Skeletal muscle satellite cell (primary cell): ENCODE results near the gene TNIK.

Experiments used
- H3K27me3 ChIP-seq: 2 replicates; pipeline ENCODE4 v1.7.0; 2013; ENCODE audit warnings: low read length; ENCODE audit not compliant: control insufficient read depth, insufficient read depth
- H3K36me3 ChIP-seq: 2 replicates; pipeline ENCODE4 v1.7.0; 2013; ENCODE audit warnings: mild to moderate bottlenecking, control low read depth, low read length; ENCODE audit not compliant: insufficient read depth
- H3K4me1 ChIP-seq: 2 replicates; pipeline ENCODE4 v1.7.0; 2013; ENCODE audit warnings: low read length; ENCODE audit not compliant: control insufficient read depth, insufficient read depth
- H3K4me2 ChIP-seq: 2 replicates; pipeline ENCODE4 v1.7.0; 2013; ENCODE audit warnings: mild to moderate bottlenecking, low read length
- H3K4me3 ChIP-seq: 2 replicates; pipeline ENCODE4 v1.7.0; 2013; ENCODE audit warnings: low read length
- H3K9ac ChIP-seq: 2 replicates; pipeline ENCODE4 v1.7.0; 2013; ENCODE audit warnings: mild to moderate bottlenecking, low read depth, low read length, moderate library complexity
- H3K9me3 ChIP-seq: replicated peaks from 2 replicates; pipeline ENCODE4 v1.7.0; 2013; ENCODE audit warnings: mild to moderate bottlenecking, control low read depth, low read length

The TNIK gene

GRCh38 chr3:171189394-171190080 lies 270.7 kb downstream of the TNIK start:
- Histone ChIP-seq H3K4me3 (no peak overlapping the region), H3K27me3 (peaks cover 10% of the 10 kb centered on the region), H3K9me3 (no peaks in the 10 kb centered on the region), H3K9ac (no peak overlapping the region), H3K36me3 (no peaks in the 10 kb centered on the region), H3K4me2 (no peak overlapping the region), H3K4me1 (peaks cover 12% of the 10 kb centered on the region)

- no peak overlapping the region for H3K4me3 ChIP-seq
- H3K9me3 ChIP-seq, result no peaks in the 10 kb centered on the region
- H3K27me3 ChIP-seq, result peaks cover 10% of the 10 kb centered on the region
- H3K4me1 ChIP-seq, result peaks cover 9% of the 10 kb centered on the region
- H3K4me2 ChIP-seq, result no peak overlapping the region
- no peak overlapping the region for H3K9ac ChIP-seq
- no peaks in the 10 kb centered on the region for H3K36me3 ChIP-seq
Measured at GRCh38 chr3:171187706-171188290, 272.4 kb downstream of the TNIK start.

GRCh38 chr3:171186817-171187500 lies 273.2 kb downstream of the TNIK start:
- H3K9ac ChIP-seq, result no peak overlapping the region
- no peak overlapping the region for H3K4me2 ChIP-seq
- peaks cover 16% of the 10 kb centered on the region for H3K27me3 ChIP-seq
- H3K9me3 ChIP-seq, result no peaks in the 10 kb centered on the region
- H3K36me3 ChIP-seq, result no peaks in the 10 kb centered on the region
- peaks cover under 1% of the 10 kb centered on the region for H3K4me1 ChIP-seq
- no peak overlapping the region for H3K4me3 ChIP-seq

- no peak overlapping the region for H3K4me2 ChIP-seq
- H3K4me1 ChIP-seq, result no peaks in the 10 kb centered on the region
- no peaks in the 10 kb centered on the region for H3K36me3 ChIP-seq
- H3K4me3 ChIP-seq, result no peak overlapping the region
- H3K27me3 ChIP-seq, result peaks cover 18% of the 10 kb centered on the region
- no peak overlapping the region for H3K9ac ChIP-seq
- H3K9me3 ChIP-seq, result no peaks in the 10 kb centered on the region
Measured at GRCh38 chr3:171186383-171186782, 273.8 kb downstream of the TNIK start.

GRCh38 chr3:171185959-171186358 lies 274.2 kb downstream of the TNIK start:
- no peak overlapping the region for H3K9ac ChIP-seq
- H3K4me3 ChIP-seq, result no peak overlapping the region
- H3K36me3 ChIP-seq, result no peaks in the 10 kb centered on the region
- H3K4me2 ChIP-seq, result no peak overlapping the region
- H3K4me1 ChIP-seq, result no peaks in the 10 kb centered on the region
- H3K9me3 ChIP-seq, result no peaks in the 10 kb centered on the region
- peaks cover 22% of the 10 kb centered on the region for H3K27me3 ChIP-seq

GRCh38 chr3:171184372-171184771 lies 275.8 kb downstream of the TNIK start:
- Histone ChIP-seq H3K27me3 (peaks cover 15% of the 10 kb centered on the region), H3K4me3 (no peak overlapping the region), H3K4me1 (no peaks in the 10 kb centered on the region), H3K36me3 (no peaks in the 10 kb centered on the region), H3K4me2 (no peak overlapping the region), H3K9ac (no peak overlapping the region), H3K9me3 (no peaks in the 10 kb centered on the region)

GRCh38 chr3:171183042-171183441 lies 277.2 kb downstream of the TNIK start:
- Histone ChIP-seq H3K9me3 (no peaks in the 10 kb centered on the region), H3K4me2 (no peak overlapping the region), H3K4me1 (no peaks in the 10 kb centered on the region), H3K27me3 (peaks cover 11% of the 10 kb centered on the region), H3K36me3 (no peaks in the 10 kb centered on the region), H3K4me3 (no peak overlapping the region), H3K9ac (no peak overlapping the region)

- H3K9ac ChIP-seq, result no peak overlapping the region
- H3K4me1 ChIP-seq, result no peaks in the 10 kb centered on the region
- H3K36me3 ChIP-seq, result no peaks in the 10 kb centered on the region
- no peak overlapping the region for H3K4me3 ChIP-seq
- no peaks in the 10 kb centered on the region for H3K9me3 ChIP-seq
- peaks cover 11% of the 10 kb centered on the region for H3K27me3 ChIP-seq
- H3K4me2 ChIP-seq, result no peak overlapping the region
Measured at GRCh38 chr3:171181907-171182690, 278.1 kb downstream of the TNIK start.

- Histone ChIP-seq H3K4me1 (peaks cover 12% of the 10 kb centered on the region), H3K27me3 (peaks cover 11% of the 10 kb centered on the region), H3K9ac (no peak overlapping the region), H3K4me2 (no peak overlapping the region), H3K4me3 (no peak overlapping the region), H3K9me3 (no peaks in the 10 kb centered on the region), H3K36me3 (no peaks in the 10 kb centered on the region)
Measured at GRCh38 chr3:171178714-171179113, 281.5 kb downstream of the TNIK start.

GRCh38 chr3:171177553-171177952 lies 282.7 kb downstream of the TNIK start:
- no peak overlapping the region for H3K9ac ChIP-seq
- H3K4me2 ChIP-seq, result no peak overlapping the region
- no peaks in the 10 kb centered on the region for H3K9me3 ChIP-seq
- no peak overlapping the region for H3K4me3 ChIP-seq
- no peaks in the 10 kb centered on the region for H3K36me3 ChIP-seq
- H3K27me3 ChIP-seq, result peaks cover 10% of the 10 kb centered on the region
- peaks cover 12% of the 10 kb centered on the region for H3K4me1 ChIP-seq

- no peaks in the 10 kb centered on the region for H3K36me3 ChIP-seq
- no peak overlapping the region for H3K4me3 ChIP-seq
- H3K4me1 ChIP-seq, result peaks cover 12% of the 10 kb centered on the region
- H3K4me2 ChIP-seq, result no peak overlapping the region
- H3K9ac ChIP-seq, result no peak overlapping the region
- peaks cover 5% of the 10 kb centered on the region for H3K27me3 ChIP-seq
- no peaks in the 10 kb centered on the region for H3K9me3 ChIP-seq
Measured at GRCh38 chr3:171177056-171177455, 283.1 kb downstream of the TNIK start.
